H7 (cell line): ENCODE measurements around the gene SDHC. TPM values are rescaled to one million over a fixed set of nuclear protein-coding genes. Genes with fewer than 3 reads are reported as not detected.
A peak's percentile ranks its signal among the peaks of the same experiment; 100 is the strongest.
"Not testable (repeated sequence)": the region's sequence is repeated elsewhere in the genome, so short reads cannot be mapped to it uniquely, and the experiment has no call there.

Experiments used
- DNase-seq: peaks from one replicate; pipeline ENCODE4 v3.0.0; 2012
- H3K27me3 ChIP-seq: 2 replicates; pipeline ENCODE4 v1.6.0; 2011; ENCODE audit warnings: mild to moderate bottlenecking, low read length; ENCODE audit not compliant: control insufficient read depth, insufficient read depth
- H3K36me3 ChIP-seq: replicated peaks from 2 replicates; pipeline ENCODE4 v1.5.1; 2011; ENCODE audit warnings: low read length; ENCODE audit not compliant: control insufficient read depth, insufficient read depth
- H3K4me3 ChIP-seq: 2 replicates; pipeline ENCODE4 v1.5.1; 2011; ENCODE audit warnings: low read depth, mild to moderate bottlenecking, control low read depth, low read length, moderate library complexity; ENCODE audit not compliant: insufficient read depth
- total RNA-seq: library from RNA; depleted of rRNA; stranded (reverse); fragments of >200 nt; shearing (Covaris generic); gene quantifications from 2 replicates; pipeline ENCODE4 v1.2.3, GENCODE V29; 2014

SDHC gene
- total RNA-seq, 1 experiment from 2014 or later: 44.3 TPM

DNA sequence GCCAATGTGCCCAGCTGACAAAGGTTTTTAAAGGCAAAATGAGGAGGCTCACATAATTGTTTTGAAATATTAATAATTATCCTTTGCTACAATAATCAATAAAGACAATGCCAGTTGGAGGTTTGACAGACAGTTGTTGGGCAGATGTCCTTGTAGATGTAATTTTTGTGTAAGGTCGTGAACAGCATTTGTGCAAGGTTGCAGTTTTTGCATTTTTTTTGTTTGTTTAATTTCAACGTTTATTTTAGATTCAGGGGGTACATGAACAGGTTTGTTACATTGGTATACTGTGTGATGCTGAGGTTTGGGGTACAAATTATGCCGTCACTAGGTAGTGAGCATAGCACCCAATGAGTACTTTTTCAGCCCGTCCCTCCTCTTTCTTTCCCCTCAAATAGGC is 13.7 kb upstream of the SDHC start:
- Histone ChIP-seq H3K4me3 (no peak overlapping the region), H3K27me3 (no peaks in the 10 kb centered on the region), H3K36me3 (no peaks in the 10 kb centered on the region)
- DNase-seq: no peak

DNA sequence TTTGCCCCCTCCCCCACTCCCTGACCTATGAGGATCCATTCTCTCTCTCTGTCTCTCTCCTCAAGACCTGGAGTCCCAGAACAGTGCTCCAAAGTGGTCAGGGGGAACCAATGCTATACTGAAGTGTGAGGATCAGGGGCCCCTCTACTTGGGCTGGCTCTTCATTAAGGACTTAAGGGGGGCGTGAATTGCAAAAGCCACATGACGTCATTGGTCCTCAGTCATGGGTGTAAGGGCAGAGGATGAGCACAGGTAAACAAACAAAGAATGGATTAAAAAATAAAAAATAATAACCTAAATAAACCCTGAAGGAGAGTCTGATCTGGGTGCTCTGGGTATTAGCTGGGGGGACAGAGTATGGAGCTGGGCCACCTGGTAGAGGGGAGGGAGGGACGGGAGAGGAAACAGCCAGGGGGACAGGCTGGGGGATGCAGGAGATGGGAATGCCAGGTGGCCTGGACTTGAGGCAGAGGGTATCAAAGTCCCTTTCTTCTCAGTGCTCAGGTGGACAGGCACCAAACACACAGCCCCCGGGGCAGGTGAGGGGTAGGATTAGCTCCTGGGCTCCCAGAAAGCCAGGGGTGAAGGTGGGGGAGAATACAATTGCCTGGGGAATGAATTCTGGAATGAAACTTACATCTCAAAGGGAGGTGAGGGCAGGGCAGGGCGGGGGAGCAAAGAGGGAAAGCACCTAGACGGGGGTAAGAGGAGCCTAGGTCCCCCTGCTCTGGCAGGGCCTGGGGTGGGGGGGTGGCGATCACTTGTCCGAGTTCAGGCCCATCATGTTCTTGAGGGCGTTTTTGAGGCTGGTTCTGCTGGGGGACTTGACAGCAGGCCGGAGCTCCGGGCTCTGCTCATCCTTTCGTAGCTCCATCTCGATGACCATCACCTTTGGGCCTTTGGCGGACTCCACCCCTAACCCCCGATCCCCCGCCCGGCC is 9.0 kb upstream of the SDHC start:
- peak; percentile 64 for DNase-seq
- Histone ChIP-seq H3K4me3 (peak overlapping the region; percentile 95), H3K27me3 (no peaks in the 10 kb centered on the region), H3K36me3 (no peaks in the 10 kb centered on the region)

DNA sequence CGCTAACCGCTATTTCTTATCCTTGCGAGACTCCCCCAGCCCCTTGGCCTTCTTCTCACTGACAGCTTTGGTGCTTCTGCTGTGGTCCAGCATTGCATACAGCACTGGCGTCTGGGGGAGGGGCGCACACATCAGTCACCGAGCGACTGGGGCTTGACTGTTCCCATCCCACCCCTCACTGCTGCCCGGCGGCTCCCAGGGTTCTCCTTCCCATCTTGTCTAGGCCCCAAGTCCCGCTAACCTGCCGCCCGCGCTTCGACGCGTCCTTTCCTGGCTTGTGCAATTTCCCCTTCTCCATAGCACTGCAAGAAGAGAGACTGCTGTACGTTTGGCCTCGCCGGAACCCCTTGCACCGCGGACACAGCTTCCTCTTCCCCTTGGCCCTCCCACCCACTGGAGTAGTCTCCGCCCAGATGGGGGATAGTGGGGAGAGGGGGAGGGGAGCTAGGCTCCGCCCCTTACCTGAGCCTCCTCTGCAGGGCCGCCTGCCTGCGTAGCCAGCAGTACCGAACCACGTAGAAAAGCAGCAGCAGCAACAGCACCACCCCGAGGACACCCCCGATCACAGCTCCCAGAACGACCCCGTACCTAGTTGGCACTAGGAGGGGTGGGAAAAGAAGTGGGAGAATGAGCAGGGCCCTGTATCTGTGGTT is 8.2 kb upstream of the SDHC start:
- no peaks in the 10 kb centered on the region for H3K36me3 ChIP-seq
- peak; percentile 97 for DNase-seq
- H3K4me3 ChIP-seq: peak overlapping the region; percentile 95
- no peaks in the 10 kb centered on the region for H3K27me3 ChIP-seq

DNA sequence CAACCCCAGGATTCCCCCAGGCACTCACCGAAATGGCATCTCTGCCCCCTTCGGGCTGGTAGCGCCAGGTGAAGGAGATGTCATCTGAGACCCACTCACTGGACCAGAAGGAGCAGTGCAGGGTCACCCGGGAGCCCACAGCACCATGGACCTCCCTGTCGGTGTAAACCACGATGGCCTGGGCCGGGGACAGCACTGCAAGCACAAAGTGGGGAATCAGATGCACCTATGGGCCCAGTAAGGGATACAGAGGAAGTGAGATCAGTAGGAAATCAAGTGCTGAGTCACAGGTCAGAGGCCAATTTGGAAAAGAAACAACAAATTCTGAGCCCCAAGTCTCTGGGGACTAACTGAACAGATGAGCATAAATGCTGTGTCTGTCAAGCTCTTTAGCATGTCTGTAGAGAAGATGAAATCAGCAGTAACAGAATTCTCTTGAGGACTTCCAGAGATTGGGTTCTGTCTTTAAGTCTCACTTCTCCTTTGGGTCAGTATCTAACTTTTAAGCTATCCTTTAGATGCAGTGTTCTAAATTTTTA is 6.9 kb upstream of the SDHC start:
- Histone ChIP-seq H3K36me3 (no peaks in the 10 kb centered on the region), H3K4me3 (no peak overlapping the region), H3K27me3 (no peaks in the 10 kb centered on the region)
- no peak for DNase-seq

DNA sequence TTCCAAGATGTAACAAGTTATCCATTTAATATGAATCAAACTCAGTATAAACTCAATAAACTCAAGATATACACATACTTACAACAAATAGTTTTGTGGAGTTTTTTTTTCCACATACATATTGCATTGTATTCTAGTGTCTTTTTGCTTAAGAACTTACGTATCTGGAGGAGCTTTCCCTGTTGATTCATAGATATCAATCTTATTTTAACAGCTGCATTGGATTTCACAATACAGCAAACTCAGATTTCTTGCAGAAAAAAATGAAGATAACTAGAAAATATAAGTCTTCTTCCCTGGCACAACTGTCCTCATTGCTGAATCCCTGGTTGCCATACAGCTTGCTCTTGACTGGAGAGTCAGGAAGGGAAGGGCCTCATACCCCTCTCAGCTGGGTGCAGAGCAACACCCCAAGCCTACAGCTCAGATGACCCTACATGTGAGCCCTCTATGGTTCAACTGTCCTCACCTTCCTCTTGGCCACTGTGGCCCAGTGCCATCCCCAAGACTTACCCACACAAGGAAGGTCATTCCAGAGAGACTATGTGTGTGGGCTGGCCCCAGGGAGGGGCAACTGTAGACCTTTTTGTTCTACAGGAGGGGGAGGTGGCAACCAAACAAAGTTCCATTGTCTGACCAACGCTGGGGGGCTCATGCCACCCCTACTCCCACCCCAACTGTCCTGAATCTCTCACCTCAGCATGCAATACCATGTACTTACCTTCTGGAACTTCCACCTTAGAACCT is 6.1 kb upstream of the SDHC start:
- DNase-seq: no peak
- Histone ChIP-seq H3K4me3 (no peak overlapping the region), H3K36me3 (no peaks in the 10 kb centered on the region), H3K27me3 (no peaks in the 10 kb centered on the region)

DNA sequence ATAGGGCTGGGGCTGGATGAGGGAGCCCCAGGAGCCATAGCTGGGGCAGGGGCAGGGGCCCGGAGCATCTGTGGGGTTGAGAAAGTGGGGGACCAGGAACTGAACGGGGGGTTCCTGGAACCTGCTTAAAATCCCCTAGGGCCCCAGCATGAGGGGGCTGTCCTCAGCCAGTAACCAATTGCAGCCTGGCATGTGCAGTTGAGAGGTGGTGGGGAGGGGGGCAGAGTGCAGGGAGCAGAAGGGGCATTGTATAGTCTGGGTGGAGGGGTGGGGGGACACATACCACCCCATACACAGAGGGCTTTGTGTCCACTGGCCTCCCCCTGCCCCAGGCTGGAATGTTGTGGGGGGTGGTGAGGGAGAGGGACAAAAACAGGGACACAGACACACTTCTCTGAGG is 4.3 kb upstream of the SDHC start, which contains the start of gene MPZ:
TSS of gene MPZ (minus strand) at position 101 of the 400 bp plus-strand sequence. CDS start at position 38, 63 bp downstream.
- H3K36me3 ChIP-seq: no peaks in the 10 kb centered on the region
- H3K27me3 ChIP-seq: no peaks in the 10 kb centered on the region
- H3K4me3 ChIP-seq: no peak within 1 kb of the TSS
- DNase-seq: peak; percentile 32

DNA sequence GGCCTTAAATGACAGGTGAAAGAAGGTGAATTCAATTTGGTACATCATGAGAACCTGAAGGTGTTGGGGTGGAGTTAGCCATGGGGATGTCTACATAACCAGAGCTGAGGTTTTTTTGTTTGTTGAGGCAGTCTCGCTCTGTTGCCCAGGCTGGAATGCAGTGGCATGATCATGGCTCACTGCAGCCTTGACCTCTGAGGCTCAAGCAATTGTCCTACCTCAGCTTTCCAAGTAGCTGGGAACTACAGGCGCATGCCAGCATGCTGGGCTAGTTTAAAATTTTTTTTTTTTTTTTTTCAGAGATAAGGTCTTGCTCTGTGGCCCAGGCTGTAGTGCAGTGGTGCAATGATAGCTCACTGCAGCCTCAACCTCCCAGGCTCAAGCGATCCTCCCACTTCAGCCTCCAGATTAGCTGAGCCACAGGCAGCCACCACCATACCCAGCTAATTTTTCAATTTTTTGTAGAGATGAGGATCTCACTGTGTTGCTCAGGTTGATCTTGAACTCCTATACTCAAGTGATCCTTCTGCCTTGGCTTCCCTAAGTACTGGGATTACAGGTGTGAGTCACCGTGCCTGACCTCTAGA is 2.5 kb upstream of the SDHC start:
- Histone ChIP-seq H3K36me3 (no peaks in the 10 kb centered on the region), H3K4me3 (no peak overlapping the region), H3K27me3 (no peaks in the 10 kb centered on the region)
- DNase-seq: no peak

DNA sequence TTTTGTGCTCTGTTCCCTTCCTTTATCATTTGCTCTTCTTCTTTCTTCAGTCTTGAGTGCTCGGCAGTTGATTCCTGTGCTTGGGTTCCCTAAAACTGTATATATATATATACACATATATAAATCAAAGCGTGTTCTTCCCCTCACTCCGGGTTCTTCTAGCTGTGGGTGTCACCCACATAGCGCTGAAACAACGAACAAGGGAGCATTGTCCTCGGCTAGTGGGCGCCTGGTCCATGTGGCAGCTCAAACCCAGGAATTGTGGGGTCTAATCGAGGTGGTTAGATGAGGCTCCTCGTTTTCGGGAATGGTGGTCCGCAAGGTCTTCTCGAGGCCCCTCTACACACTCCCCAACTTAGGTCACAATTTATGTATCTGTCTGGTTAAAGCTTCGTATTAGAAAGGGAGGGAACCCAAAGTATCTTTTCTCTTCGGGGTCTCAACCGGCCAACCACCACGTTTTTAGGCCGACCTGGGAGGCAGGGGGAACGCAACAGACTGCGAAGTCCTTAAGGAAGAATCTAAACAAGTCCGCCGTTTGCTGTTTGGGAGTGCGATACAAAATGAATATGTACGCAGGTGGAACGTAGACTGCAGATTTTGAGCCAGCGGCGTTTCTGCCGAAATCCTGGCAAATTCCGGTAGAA is 504 bp upstream of the SDHC start:
- Histone ChIP-seq H3K27me3 (no peaks in the 10 kb centered on the region), H3K4me3 (peak overlapping the region; percentile 96)
- DNase-seq: no peak

DNA sequence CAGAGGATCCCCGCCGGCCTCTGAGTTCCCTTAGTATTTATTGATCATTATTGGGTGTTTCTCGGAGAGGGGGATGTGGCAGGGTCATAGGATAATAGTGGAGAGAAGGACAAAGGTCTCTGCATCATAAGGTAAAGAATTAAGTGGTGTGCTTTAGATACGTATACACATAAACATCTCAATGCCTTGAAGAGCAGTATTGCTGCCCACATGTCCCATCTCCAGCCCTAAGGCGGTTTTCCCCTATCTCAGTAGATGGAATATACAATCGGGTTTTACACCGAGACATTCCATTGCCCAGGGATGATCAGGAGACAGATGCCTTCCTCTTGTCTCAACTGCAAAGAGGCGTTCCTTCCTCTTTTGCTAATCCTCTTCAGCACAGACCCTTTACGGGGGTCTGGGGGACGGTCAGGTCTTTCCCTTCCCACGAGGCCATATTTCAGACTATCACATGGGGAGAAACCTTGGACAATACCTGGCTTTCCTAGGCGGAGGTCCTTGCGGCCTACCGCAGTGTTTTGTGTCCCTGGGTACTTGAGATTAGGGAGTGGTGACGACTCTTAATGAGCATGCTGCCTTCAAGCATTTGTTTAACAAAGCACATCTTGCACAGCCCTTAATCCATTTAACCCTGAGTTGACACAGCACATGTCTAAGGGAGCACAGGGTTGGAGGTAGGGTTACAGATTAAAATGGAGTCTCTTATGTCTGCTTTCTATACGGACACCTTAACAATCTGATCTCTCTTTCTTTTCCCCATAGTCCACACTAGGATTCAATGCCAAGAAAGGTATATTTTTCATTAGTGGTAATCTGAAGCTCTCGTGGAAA is 1.9 kb downstream of the SDHC start:
- not testable (repeated sequence) for H3K4me3 ChIP-seq, DNase-seq, H3K36me3 ChIP-seq, H3K27me3 ChIP-seq

More for the DNA sequence above, 504 bp upstream of the SDHC start:
- H3K36me3 ChIP-seq: no peaks in the 10 kb centered on the region

DNA sequence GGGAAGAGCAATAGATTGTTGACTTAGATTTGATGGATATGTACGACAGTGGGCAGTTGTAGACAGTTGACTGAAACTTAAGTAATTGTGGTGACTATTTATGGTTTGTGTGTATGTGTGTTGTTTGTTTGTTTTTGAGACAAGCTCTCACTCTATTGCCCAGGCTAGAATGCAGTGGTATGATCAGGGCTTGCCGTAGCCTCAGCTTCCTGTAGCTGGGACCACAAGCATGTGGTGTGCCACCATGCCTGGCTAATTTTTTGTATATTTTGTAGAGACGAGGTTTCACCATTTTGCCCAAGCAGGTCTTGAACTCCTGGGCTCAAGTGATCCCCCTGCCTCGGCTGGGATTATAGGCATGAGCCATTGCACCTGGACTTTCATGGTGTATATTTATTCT is 9.8 kb downstream of the SDHC start:
- H3K36me3 ChIP-seq: peaks cover 4% of the 10 kb centered on the region
- no peak overlapping the region for H3K4me3 ChIP-seq
- DNase-seq: no peak
- no peaks in the 10 kb centered on the region for H3K27me3 ChIP-seq

DNA sequence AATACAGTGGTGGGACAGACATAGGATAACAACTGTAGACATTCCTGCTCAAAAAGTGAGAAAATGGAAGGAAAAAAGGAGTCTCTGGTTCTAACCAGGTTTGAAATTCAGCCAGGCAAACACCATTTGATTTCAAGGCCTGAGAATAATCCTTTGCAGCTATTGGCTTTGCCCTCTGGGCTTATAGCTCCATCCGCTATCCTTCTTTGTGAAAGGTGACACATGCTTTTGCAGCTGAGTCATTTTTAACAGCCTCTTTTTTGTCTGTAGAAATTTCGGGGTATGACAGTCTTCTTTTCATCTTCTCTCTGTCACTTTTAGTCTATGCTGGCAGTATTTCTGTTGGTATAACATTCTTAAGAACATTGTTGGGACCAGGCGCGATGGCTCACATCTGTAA is 16.2 kb downstream of the SDHC start:
- H3K36me3 ChIP-seq: peaks cover 11% of the 10 kb centered on the region
- H3K27me3 ChIP-seq: no peaks in the 10 kb centered on the region
- DNase-seq: no peak
- no peak overlapping the region for H3K4me3 ChIP-seq

DNA sequence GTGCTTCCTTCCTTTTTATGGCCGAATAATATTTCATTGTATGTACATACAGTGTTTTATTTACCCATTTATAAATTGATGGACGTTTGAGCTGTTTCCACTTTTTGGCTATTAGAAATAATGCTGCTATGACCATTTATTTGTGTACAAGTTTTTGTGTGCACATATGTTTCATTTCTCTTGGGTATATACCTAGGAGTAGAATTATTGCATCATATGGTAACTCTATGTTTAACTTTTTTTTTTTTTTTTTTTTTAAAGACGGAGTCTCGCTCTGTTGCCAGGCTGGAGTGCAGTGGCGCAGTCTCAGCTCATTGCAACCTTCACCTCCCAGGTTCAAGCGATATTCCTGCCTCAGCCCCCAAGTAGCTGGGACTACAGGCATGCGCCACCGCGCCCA is 19.0 kb downstream of the SDHC start:
- H3K36me3 ChIP-seq: peaks cover 9% of the 10 kb centered on the region
- no peak for DNase-seq

DNA sequence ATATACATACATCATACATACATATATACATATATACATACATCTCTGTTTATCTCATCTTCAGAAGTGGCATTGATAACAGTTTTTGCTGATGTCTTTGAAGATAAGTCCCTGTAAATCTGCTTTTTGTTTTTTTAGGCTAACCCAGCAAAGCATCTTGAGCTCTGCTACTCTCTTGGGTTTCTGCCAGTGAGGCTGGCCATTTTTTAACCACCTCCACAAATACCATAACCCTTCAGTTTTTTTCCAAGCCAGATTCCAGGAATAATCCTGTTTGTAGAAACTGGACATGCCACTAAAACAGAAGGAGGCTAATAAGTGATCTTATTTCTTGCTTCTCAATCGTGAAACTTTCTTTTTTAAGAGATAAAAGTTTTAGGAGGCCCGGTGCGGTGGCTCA is 21.6 kb downstream of the SDHC start:
- peaks cover 2% of the 10 kb centered on the region for H3K36me3 ChIP-seq
- H3K27me3 ChIP-seq: no peaks in the 10 kb centered on the region
- H3K4me3 ChIP-seq: no peak overlapping the region
- no peak for DNase-seq

More for the DNA sequence above, 19.0 kb downstream of the SDHC start:
- Histone ChIP-seq H3K27me3 (no peaks in the 10 kb centered on the region), H3K4me3 (no peak overlapping the region)
